Panc1 (cell line): ENCODE data around the gene KIZ. TPM values are rescaled to one million over a fixed set of nuclear protein-coding genes. Genes with fewer than 3 reads are reported as not detected.

ENCODE experiments used
- ATAC-seq: fragments of 200-7000 bp; cut with Tn5 transposase; 2 replicates; pipeline ENCODE4 v1.9.1; 2020; ENCODE audit warnings: mild to moderate bottlenecking, moderate library complexity
- BruUV-seq: library from RNA; stranded (reverse); fragments of 400-500 nt; replicated peaks from 2 replicates; lab custom pipeline; 2021; lab: Mats Ljungman, UMichigan
- CTCF ChIA-PET: fragments of 300-600 bp; sonication (Branson Sonifier 250); formaldehyde crosslinking; loops from one replicate; lab custom pipeline; 2022; ENCODE audit warnings: antibody characterized with exemption; lab: Charles Lee
- POLR2A ChIA-PET: fragments of 300-600 bp; sonication (Branson Sonifier 250); formaldehyde crosslinking; loops from one replicate; lab custom pipeline; 2022; ENCODE audit warnings: antibody characterized with exemption; lab: Charles Lee
- DNase-seq: peaks from one replicate; pipeline ENCODE4 v3.0.0-alpha.2; 2010; ENCODE audit warnings: low read depth, low spot score
- H3K27ac ChIP-seq: 2 replicates; pipeline ENCODE4 v1.5.1; 2011; ENCODE audit warnings: mild to moderate bottlenecking, low read length, inconsistent platforms
- H3K27me3 ChIP-seq: fragments of 200-500 bp; sonication (Bioruptor generic); 2 replicates; pipeline ENCODE4 v1.6.0; 2014; ENCODE audit warnings: low read length, inconsistent platforms; ENCODE audit not compliant: control insufficient read depth, insufficient read depth
- H3K36me3 ChIP-seq: fragments of 200-500 bp; sonication (Bioruptor generic); 2 replicates; pipeline ENCODE4 v1.5.1; 2014; ENCODE audit warnings: inconsistent platforms, mild to moderate bottlenecking, low read length, moderate library complexity; ENCODE audit not compliant: control insufficient read depth, insufficient read depth
- H3K4me1 ChIP-seq: 2 replicates; pipeline ENCODE4 v1.5.1; 2011; ENCODE audit warnings: inconsistent platforms, mild to moderate bottlenecking, low read length, moderate library complexity; ENCODE audit not compliant: control insufficient read depth, insufficient read depth
- H3K4me3 ChIP-seq, 2 experiments: 2 replicates each; pipeline ENCODE4 v1.5.1; 2011 to 2012; ENCODE audit warnings: low read depth in 2 of 2, low read length in 2 of 2, mild to moderate bottlenecking in 2 of 2, inconsistent platforms in 1 of 2, moderate library complexity in 1 of 2
- H3K9me3 ChIP-seq: fragments of 200-500 bp; sonication (Bioruptor generic); 2 replicates; pipeline ENCODE4 v1.5.1; 2014; ENCODE audit warnings: low read depth, mild to moderate bottlenecking, inconsistent platforms, low read length, moderate library complexity; ENCODE audit not compliant: control insufficient read depth, insufficient read depth
- POLR2AphosphoS5 ChIP-seq: IDR thresholded peaks from 2 replicates; pipeline ENCODE4 v1.6.1; 2012; ENCODE audit warnings: mild to moderate bottlenecking, low read depth, low read length, moderate library complexity
- SIN3A ChIP-seq: IDR thresholded peaks from 2 replicates; pipeline ENCODE4 v1.6.1; 2012; ENCODE audit warnings: low read depth, mild to moderate bottlenecking, low read length, moderate library complexity, borderline replicate concordance; ENCODE audit not compliant: insufficient read depth
- TCF7L2 ChIP-seq: IDR thresholded peaks from 2 replicates; pipeline ENCODE4 v1.6.1; 2011; ENCODE audit warnings: mild to moderate bottlenecking, low read depth, low read length, inconsistent platforms
- in situ Hi-C: cut with HindIII; loops from 2 replicates; pipeline ENCODE4 v1.10.0; 2016; ENCODE audit warnings: low sequenced_read_pairs, low pct_unique_long_range_greater_than_20kb
- intact Hi-C: fragments of 100-400 bp; cut with micrococcal nuclease; formaldehyde crosslinking; loops from one replicate; pipeline ENCODE4 v1.10.0; 2022; ENCODE audit not compliant: unreplicated experiment
- total RNA-seq: library from RNA; stranded (reverse); gene quantifications from one replicate; pipeline ENCODE4 v1.2.1, GENCODE V29; 2021; ENCODE audit not compliant: unreplicated experiment
- TF ChIP-seq, protein P1 (sequence below): fragments of 450-650 bp; IDR thresholded peaks from 2 replicates; pipeline ENCODE4 v1.5.1; 2017; ENCODE audit warnings: mild to moderate bottlenecking
- TF ChIP-seq, protein P2 (sequence below), 2 experiments: IDR thresholded peaks; 2 replicates each; pipeline ENCODE4 v1.6.1; 2011 to 2012; ENCODE audit warnings: low read depth in 2 of 2, control low read depth in 1 of 2, low read length in 1 of 2, mild to moderate bottlenecking in 1 of 2, moderate library complexity in 1 of 2; ENCODE audit not compliant: insufficient read depth in 1 of 2

KIZ gene
- total RNA-seq, 1 experiment from 2014 or later: 6.5 TPM

DNA sequence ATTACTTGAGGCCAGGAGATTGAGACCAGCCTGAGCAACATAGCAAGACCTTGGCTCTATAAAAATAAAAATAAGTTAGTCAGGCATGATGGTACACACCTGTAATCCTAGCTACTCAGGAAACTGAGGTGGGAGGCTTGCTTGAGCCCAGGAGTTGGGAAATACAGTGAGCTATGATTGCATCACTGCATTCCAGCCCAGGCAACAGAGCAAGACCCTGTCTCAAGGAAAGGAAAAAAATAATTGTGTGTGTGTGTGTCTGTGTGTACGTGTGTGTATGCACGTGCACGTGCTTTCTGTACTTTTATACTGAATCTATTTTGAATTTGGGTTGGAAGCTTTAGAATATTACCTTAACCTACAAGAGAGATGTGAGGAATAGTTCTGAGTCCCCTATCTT, 58.9 kb downstream of the KIZ start:
- no peaks in the 10 kb centered on the region for H3K27me3 ChIP-seq

DNA sequence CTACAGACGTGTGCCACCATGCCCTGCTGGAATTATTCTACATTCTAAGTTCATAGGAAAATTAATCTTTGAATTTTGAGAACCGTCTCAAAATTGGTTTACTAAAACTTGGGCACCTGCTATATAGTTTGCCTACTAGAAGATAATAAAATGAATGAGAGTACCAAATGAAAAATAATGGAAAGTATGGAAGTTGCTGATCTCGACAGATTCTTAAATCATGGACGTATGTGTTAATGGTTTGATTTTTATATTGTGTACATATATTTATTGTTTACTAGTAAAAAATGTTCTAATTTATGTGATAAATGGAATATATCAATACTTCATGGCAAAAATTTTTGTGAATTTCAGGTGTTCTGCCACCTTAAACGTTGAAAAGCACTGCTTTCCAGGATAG, 60.0 kb downstream of the KIZ start:
- Histone ChIP-seq H3K36me3 (no peaks in the 10 kb centered on the region), H3K9me3 (no peaks in the 10 kb centered on the region), H3K27ac (no peak overlapping the region), H3K4me1 (peaks cover 9% of the 10 kb centered on the region), H3K27me3 (no peaks in the 10 kb centered on the region), H3K4me3 (no peak overlapping the region)
- ChIA-PET POLR2A (no interaction called here), CTCF (no interaction called here)
- no peak for DNase-seq
- TF ChIP-seq POLR2AphosphoS5: no peak
- TF ChIP-seq TCF7L2: no peak
- TF ChIP-seq, protein P1, sequence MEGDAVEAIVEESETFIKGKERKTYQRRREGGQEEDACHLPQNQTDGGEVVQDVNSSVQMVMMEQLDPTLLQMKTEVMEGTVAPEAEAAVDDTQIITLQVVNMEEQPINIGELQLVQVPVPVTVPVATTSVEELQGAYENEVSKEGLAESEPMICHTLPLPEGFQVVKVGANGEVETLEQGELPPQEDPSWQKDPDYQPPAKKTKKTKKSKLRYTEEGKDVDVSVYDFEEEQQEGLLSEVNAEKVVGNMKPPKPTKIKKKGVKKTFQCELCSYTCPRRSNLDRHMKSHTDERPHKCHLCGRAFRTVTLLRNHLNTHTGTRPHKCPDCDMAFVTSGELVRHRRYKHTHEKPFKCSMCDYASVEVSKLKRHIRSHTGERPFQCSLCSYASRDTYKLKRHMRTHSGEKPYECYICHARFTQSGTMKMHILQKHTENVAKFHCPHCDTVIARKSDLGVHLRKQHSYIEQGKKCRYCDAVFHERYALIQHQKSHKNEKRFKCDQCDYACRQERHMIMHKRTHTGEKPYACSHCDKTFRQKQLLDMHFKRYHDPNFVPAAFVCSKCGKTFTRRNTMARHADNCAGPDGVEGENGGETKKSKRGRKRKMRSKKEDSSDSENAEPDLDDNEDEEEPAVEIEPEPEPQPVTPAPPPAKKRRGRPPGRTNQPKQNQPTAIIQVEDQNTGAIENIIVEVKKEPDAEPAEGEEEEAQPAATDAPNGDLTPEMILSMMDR: no peak
- TF ChIP-seq SIN3A: no peak
- TF ChIP-seq, protein P2, sequence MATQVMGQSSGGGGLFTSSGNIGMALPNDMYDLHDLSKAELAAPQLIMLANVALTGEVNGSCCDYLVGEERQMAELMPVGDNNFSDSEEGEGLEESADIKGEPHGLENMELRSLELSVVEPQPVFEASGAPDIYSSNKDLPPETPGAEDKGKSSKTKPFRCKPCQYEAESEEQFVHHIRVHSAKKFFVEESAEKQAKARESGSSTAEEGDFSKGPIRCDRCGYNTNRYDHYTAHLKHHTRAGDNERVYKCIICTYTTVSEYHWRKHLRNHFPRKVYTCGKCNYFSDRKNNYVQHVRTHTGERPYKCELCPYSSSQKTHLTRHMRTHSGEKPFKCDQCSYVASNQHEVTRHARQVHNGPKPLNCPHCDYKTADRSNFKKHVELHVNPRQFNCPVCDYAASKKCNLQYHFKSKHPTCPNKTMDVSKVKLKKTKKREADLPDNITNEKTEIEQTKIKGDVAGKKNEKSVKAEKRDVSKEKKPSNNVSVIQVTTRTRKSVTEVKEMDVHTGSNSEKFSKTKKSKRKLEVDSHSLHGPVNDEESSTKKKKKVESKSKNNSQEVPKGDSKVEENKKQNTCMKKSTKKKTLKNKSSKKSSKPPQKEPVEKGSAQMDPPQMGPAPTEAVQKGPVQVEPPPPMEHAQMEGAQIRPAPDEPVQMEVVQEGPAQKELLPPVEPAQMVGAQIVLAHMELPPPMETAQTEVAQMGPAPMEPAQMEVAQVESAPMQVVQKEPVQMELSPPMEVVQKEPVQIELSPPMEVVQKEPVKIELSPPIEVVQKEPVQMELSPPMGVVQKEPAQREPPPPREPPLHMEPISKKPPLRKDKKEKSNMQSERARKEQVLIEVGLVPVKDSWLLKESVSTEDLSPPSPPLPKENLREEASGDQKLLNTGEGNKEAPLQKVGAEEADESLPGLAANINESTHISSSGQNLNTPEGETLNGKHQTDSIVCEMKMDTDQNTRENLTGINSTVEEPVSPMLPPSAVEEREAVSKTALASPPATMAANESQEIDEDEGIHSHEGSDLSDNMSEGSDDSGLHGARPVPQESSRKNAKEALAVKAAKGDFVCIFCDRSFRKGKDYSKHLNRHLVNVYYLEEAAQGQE (IDR thresholded peaks at IDR 0.05; ENCODE audit: insufficient read depth in 1 of 2, low read depth in 2 of 2, low read length in 1 of 2): no peak
- no TSS peak for BruUV-seq
- intact Hi-C loops: no loop called here
- no peak for ATAC-seq
- in situ Hi-C loops: no loop called here

More for the DNA sequence above, 58.9 kb downstream of the KIZ start:
- no peak for DNase-seq
- intact Hi-C loops: no loop called here
- Histone ChIP-seq H3K27ac (no peak overlapping the region), H3K4me1 (peaks cover 9% of the 10 kb centered on the region), H3K36me3 (no peaks in the 10 kb centered on the region), H3K4me3 (no peak overlapping the region), H3K9me3 (no peaks in the 10 kb centered on the region)
- POLR2A ChIA-PET: no interaction called here
- TF ChIP-seq SIN3A (no peak), POLR2AphosphoS5 (no peak), TCF7L2 (no peak)
- TF ChIP-seq, protein P2 (IDR thresholded peaks at IDR 0.05; ENCODE audit: insufficient read depth in 1 of 2, low read depth in 2 of 2, low read length in 1 of 2): no peak
- TF ChIP-seq, protein P1: no peak
- no peak for ATAC-seq
- CTCF ChIA-PET: interaction anchor here (0.5 kb wide), 1 partner anchor 46 kb away, joined by 4 read pairs; no protein-coding TSS in a partner anchor
- no TSS peak for BruUV-seq
- in situ Hi-C loops: no loop called here
